GM18508 (cell line): ENCODE data around the gene TEX11.
"Not testable (repeated sequence)": the region's sequence is repeated elsewhere in the genome, so short reads cannot be mapped to it uniquely, and the experiment has no call there.

Experiments used
- ATAC-seq: cut with Tn5 transposase; IDR thresholded peaks from one replicate; pipeline ENCODE4 v1.9.1; 2021; ENCODE audit warnings: moderate number of reproducible peaks; ENCODE audit not compliant: insufficient read depth, unreplicated experiment

TEX11 gene

GRCh38 chrX:70769659-70770227 lies 138.8 kb downstream of the TEX11 start:
- no peak for ATAC-seq

- no peak for ATAC-seq
Measured at GRCh38 chrX:70762285-70762684, 146.2 kb downstream of the TEX11 start.

GRCh38 chrX:70755850-70756249 lies 152.7 kb downstream of the TEX11 start:
- no peak for ATAC-seq

- no peak for ATAC-seq
Measured at GRCh38 chrX:70754169-70754848, 154.2 kb downstream of the TEX11 start.

- not testable (repeated sequence) for ATAC-seq
Measured at GRCh38 chrX:70733774-70734173, 174.7 kb downstream of the TEX11 start.

GRCh38 chrX:70727961-70728360 lies 180.6 kb downstream of the TEX11 start:
- not testable (repeated sequence) for ATAC-seq

- ATAC-seq: no peak
Measured at GRCh38 chrX:70720721-70721120, 187.8 kb downstream of the TEX11 start.

GRCh38 chrX:70711336-70711735 lies 197.2 kb downstream of the TEX11 start:
- ATAC-seq: not testable (repeated sequence)

- ATAC-seq: no peak
Measured at GRCh38 chrX:70694339-70695122, 214.0 kb downstream of the TEX11 start.

GRCh38 chrX:70679455-70679854 lies 229.1 kb downstream of the TEX11 start:
- not testable (repeated sequence) for ATAC-seq

GRCh38 chrX:70675284-70675683 lies 233.2 kb downstream of the TEX11 start:
- no peak for ATAC-seq

- no peak for ATAC-seq
Measured at GRCh38 chrX:70672326-70672725, 236.2 kb downstream of the TEX11 start.

GRCh38 chrX:70669120-70669519 lies 239.4 kb downstream of the TEX11 start:
- ATAC-seq: no peak

GRCh38 chrX:70664726-70665125 lies 243.8 kb downstream of the TEX11 start:
- ATAC-seq: no peak

GRCh38 chrX:70661124-70661523 lies 247.4 kb downstream of the TEX11 start:
- not testable (repeated sequence) for ATAC-seq

GRCh38 chrX:70657546-70657945 lies 251.0 kb downstream of the TEX11 start:
- not testable (repeated sequence) for ATAC-seq

- ATAC-seq: no peak
Measured at GRCh38 chrX:70656304-70656703, 252.2 kb downstream of the TEX11 start.

GRCh38 chrX:70647910-70648309 lies 260.6 kb downstream of the TEX11 start:
- ATAC-seq: not testable (repeated sequence)

GRCh38 chrX:70636218-70636617 lies 272.3 kb downstream of the TEX11 start:
- ATAC-seq: no peak

- no peak for ATAC-seq
Measured at GRCh38 chrX:70635669-70636068, 272.8 kb downstream of the TEX11 start.

GRCh38 chrX:70635227-70635626 lies 273.3 kb downstream of the TEX11 start:
- ATAC-seq: no peak
